HL-60 (cell line): ENCODE data around the gene ANKRD13D.

Experiments used
- GABPA ChIP-seq: IDR thresholded peaks from 2 replicates; pipeline ENCODE4 v1.6.1; 2012; ENCODE audit warnings: low read depth
- POLR2AphosphoS5 ChIP-seq: IDR thresholded peaks from 2 replicates; pipeline ENCODE4 v1.6.1; 2012; ENCODE audit warnings: low read depth
- SPI1 ChIP-seq: IDR thresholded peaks from 2 replicates; pipeline ENCODE4 v1.6.1; 2012; ENCODE audit warnings: low read depth, mild to moderate bottlenecking, borderline replicate concordance
- TF ChIP-seq, protein P1 (sequence below): IDR thresholded peaks from one replicate; pipeline ENCODE4 v1.5.1; 2011; ENCODE audit warnings: low read length, control low read depth, inconsistent platforms; ENCODE audit not compliant: insufficient read depth
- TF ChIP-seq, protein P2 (sequence below): IDR thresholded peaks from 2 replicates; pipeline ENCODE4 v1.6.1; 2012; ENCODE audit warnings: low read depth; ENCODE audit not compliant: insufficient replicate concordance

DNA sequence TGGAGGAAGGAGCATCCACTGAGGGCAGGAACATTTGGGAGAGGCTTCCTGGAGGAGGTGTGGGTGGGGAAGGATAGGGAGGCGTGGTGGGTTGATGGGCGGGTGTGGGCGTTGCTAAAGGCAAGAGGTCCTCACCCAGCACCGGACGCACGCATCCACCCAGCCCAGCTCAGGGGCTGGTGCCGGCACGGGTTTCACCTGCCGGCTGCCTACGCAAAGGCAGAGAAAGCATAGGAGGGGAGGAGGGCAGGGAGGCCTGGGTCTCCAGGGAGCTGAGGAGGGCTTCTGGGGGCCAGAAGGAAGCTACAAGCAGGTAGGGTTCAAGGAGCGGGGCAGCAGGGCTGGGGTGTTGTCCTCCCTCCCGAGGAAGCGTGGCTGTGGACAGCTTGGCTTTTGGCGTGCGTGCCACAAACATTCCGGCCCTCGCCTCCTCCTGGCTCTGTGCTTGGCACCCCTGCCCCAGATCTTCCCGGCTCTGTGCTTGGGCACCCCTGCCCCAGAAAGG lies 22.0 kb downstream of the ANKRD13D start:
- TF ChIP-seq, protein P1, sequence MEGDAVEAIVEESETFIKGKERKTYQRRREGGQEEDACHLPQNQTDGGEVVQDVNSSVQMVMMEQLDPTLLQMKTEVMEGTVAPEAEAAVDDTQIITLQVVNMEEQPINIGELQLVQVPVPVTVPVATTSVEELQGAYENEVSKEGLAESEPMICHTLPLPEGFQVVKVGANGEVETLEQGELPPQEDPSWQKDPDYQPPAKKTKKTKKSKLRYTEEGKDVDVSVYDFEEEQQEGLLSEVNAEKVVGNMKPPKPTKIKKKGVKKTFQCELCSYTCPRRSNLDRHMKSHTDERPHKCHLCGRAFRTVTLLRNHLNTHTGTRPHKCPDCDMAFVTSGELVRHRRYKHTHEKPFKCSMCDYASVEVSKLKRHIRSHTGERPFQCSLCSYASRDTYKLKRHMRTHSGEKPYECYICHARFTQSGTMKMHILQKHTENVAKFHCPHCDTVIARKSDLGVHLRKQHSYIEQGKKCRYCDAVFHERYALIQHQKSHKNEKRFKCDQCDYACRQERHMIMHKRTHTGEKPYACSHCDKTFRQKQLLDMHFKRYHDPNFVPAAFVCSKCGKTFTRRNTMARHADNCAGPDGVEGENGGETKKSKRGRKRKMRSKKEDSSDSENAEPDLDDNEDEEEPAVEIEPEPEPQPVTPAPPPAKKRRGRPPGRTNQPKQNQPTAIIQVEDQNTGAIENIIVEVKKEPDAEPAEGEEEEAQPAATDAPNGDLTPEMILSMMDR: no peak
- TF ChIP-seq, protein P2, sequence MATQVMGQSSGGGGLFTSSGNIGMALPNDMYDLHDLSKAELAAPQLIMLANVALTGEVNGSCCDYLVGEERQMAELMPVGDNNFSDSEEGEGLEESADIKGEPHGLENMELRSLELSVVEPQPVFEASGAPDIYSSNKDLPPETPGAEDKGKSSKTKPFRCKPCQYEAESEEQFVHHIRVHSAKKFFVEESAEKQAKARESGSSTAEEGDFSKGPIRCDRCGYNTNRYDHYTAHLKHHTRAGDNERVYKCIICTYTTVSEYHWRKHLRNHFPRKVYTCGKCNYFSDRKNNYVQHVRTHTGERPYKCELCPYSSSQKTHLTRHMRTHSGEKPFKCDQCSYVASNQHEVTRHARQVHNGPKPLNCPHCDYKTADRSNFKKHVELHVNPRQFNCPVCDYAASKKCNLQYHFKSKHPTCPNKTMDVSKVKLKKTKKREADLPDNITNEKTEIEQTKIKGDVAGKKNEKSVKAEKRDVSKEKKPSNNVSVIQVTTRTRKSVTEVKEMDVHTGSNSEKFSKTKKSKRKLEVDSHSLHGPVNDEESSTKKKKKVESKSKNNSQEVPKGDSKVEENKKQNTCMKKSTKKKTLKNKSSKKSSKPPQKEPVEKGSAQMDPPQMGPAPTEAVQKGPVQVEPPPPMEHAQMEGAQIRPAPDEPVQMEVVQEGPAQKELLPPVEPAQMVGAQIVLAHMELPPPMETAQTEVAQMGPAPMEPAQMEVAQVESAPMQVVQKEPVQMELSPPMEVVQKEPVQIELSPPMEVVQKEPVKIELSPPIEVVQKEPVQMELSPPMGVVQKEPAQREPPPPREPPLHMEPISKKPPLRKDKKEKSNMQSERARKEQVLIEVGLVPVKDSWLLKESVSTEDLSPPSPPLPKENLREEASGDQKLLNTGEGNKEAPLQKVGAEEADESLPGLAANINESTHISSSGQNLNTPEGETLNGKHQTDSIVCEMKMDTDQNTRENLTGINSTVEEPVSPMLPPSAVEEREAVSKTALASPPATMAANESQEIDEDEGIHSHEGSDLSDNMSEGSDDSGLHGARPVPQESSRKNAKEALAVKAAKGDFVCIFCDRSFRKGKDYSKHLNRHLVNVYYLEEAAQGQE: no peak
- TF ChIP-seq SPI1 (no peak), POLR2AphosphoS5 (no peak), GABPA (no peak)
